Sigmoid colon (tissue), 7 donors: ENCODE data around the gene EMC7. TPM values are rescaled to one million over a fixed set of nuclear protein-coding genes. Genes with fewer than 3 reads are reported as not detected.

Experiments
- DNase-seq: peaks from one replicate; pipeline ENCODE4 v3.0.0-alpha.2; 2019
- H3K27ac ChIP-seq, 4 donors: fragments of 200-600 bp; sonication (generic); one replicate each; pipeline ENCODE4 v1.5.1; 2016 to 2019; ENCODE audit warnings: mild to moderate bottlenecking in 1 of 4
- H3K27me3 ChIP-seq, 3 donors: fragments of 200-600 bp; sonication (generic); one replicate each; pipeline ENCODE4 v1.5.1; 2019; ENCODE audit warnings: mild to moderate bottlenecking in 1 of 3
- H3K36me3 ChIP-seq, 4 donors: fragments of 200-600 bp; sonication (generic); one replicate each; pipeline ENCODE4 v1.5.1; 2016 to 2019
- H3K4me1 ChIP-seq, 4 donors: fragments of 200-600 bp; sonication (generic); one replicate each; pipeline ENCODE4 v1.5.1; 2017 to 2019
- H3K4me3 ChIP-seq, 4 donors: fragments of 200-600 bp; sonication (generic); one replicate each; pipeline ENCODE4 v1.5.1; 2017 to 2019; ENCODE audit warnings: mild to moderate bottlenecking in 2 of 4, moderate library complexity in 1 of 4
- H3K9me3 ChIP-seq, 4 donors: fragments of 200-600 bp in 3 of 4; sonication (generic) in 3 of 4; one replicate each; pipeline versions ENCODE4 v1.5.1 to v1.6.1; 2013 to 2019
- EP300 ChIP-seq, 4 donors: sonication (generic); formaldehyde crosslinking; IDR thresholded peaks; one replicate each; pipeline ENCODE4 v1.6.1; 2017; ENCODE audit warnings: antibody characterized with exemption in 4 of 4
- POLR2A ChIP-seq, 2 donors: fragments of 450-650 bp; IDR thresholded peaks; one replicate each; pipeline ENCODE4 v1.6.1; 2016; ENCODE audit warnings: antibody characterized with exemption in 2 of 2, mild to moderate bottlenecking in 2 of 2, moderate library complexity in 2 of 2
- POLR2AphosphoS5 ChIP-seq, 4 donors: sonication (generic); formaldehyde crosslinking; IDR thresholded peaks; one replicate each; pipeline ENCODE4 v1.6.1; 2017; ENCODE audit warnings: antibody characterized with exemption in 4 of 4
- WGBS, 2 donors: extraction: QIAGEN DNeasy Blood & Tissue Kit; methylation state at CpG; one replicate each; pipeline ENCODE4 v1.1.7; 2013; 5-methylcytosine and 5-hydroxymethylcytosine counted together
- intact Hi-C: fragments of 100-400 bp; cut with DNase I; formaldehyde crosslinking; loops from one replicate; pipeline ENCODE4 v1.15.1; 2023
- polyA plus RNA-seq, 3 donors: library from polyadenylated mRNA; stranded (reverse); fragments of 200-250 nt; gene quantifications; one replicate each; pipeline ENCODE4 v1.2.3, GENCODE V29; 2013
- total RNA-seq, 4 donors: library from RNA; depleted of rRNA; stranded (reverse); fragments of >200 nt; gene quantifications; one replicate each; pipeline ENCODE4 v1.1.0, GENCODE V29; 2016
- TF ChIP-seq, protein P1 (sequence below), 4 experiments: fragments of 450-650 bp in 3 of 4; fragments of 200-600 bp in 1 of 4; IDR thresholded peaks; one replicate each; pipeline ENCODE4 v1.5.1; 2016 to 2019; ENCODE audit warnings: antibody characterized with exemption in 4 of 4, mild to moderate bottlenecking in 3 of 4, moderate library complexity in 2 of 4
- donor health status: healthy with polysubstance abuse.
- donor health status: Bipolar disorder and iron deficiency.
- donor health status: healthy.

The EMC7 gene
- total and polyA plus RNA-seq, 7 donors, result 15.0 to 75.8 (median 46.0) TPM

DNA sequence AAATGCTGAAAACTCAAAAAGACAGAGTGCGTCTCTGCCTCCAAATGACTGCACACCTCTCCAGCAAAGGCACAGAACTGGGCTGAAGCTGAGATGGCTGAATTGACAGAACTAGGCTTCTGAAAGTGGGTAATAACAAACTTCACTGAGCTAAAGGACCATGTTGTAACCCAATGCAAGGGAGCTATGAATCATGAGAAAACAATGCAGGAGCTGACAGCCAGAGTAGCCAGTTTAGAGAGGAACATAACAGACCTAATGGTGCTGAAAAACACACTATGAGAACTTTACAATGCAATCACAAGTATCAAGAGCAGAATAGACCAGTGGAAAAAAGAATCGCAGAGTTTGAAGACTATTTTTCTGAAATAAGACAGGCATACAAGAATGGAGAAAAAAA, 52.5 kb downstream of the EMC7 start:
- Histone ChIP-seq H3K27me3 (no peaks in the 10 kb centered on the region), H3K36me3 (no peaks in the 10 kb centered on the region), H3K4me3 (no peak overlapping the region), H3K9me3 (peaks cover 0 to 3% (median 2%) of the 10 kb centered on the region in 4 donors), H3K4me1 (no peaks in the 10 kb centered on the region), H3K27ac (no peak overlapping the region)
- TF ChIP-seq, protein P1, sequence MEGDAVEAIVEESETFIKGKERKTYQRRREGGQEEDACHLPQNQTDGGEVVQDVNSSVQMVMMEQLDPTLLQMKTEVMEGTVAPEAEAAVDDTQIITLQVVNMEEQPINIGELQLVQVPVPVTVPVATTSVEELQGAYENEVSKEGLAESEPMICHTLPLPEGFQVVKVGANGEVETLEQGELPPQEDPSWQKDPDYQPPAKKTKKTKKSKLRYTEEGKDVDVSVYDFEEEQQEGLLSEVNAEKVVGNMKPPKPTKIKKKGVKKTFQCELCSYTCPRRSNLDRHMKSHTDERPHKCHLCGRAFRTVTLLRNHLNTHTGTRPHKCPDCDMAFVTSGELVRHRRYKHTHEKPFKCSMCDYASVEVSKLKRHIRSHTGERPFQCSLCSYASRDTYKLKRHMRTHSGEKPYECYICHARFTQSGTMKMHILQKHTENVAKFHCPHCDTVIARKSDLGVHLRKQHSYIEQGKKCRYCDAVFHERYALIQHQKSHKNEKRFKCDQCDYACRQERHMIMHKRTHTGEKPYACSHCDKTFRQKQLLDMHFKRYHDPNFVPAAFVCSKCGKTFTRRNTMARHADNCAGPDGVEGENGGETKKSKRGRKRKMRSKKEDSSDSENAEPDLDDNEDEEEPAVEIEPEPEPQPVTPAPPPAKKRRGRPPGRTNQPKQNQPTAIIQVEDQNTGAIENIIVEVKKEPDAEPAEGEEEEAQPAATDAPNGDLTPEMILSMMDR (IDR thresholded peaks at IDR 0.05), result no peak
- TF ChIP-seq EP300 (IDR thresholded peaks at IDR 0.05) (no peak), POLR2AphosphoS5 (IDR thresholded peaks at IDR 0.05) (no peak), POLR2A (IDR thresholded peaks at IDR 0.05) (no peak)
- intact Hi-C loops, result no loop called here
- 95 to 97% methylated on average over 2 of the region's 2 CpGs for WGBS, 2 donors
- no peak for DNase-seq

DNA sequence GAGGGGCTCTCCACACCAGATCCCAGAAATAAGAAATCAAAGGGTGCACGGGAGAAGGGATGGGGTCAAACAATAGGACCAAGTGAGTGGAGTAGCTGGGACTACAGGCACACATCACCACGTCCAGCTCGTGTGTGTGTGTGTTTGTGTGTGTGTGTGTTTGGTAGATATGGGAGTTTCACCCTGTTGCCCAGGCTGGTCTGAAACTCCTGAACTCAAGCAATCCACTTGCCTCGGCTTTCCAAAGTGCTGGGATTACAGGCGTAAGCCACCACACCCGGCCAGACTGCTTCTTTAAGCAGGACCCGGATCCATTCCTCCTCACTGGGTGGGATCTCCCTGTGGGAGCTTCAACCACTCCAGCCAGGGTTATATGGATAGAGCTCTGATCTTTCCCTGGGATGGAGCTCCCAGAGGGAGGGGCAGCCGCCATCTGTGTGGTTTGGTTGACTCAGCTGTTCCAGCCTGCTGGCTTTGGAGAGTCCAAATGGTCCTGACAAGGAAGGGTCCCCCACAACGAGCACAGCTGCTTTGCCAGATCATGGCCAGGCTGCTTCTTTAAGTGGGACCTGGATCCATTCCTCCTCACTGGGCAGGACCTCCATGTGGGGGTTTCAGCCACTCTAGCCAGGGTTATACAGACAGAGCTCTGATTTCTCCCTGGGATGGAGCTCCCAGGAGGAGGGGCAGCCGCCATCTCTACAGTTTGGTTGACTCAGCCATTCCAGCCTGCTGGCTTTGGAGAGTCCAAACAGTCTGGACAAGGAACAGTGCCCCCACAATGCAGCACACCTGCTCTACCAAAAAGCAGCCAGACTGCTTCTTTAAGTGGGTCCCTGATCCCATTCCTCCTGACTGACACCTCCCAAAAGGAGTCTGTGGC, 53.5 kb downstream of the EMC7 start:
- Histone ChIP-seq H3K27ac (no peak overlapping the region), H3K4me1 (no peaks in the 10 kb centered on the region), H3K36me3 (no peaks in the 10 kb centered on the region), H3K9me3 (peaks cover 0 to 3% (median 2%) of the 10 kb centered on the region in 4 donors), H3K27me3 (no peaks in the 10 kb centered on the region), H3K4me3 (no peak overlapping the region)
- TF ChIP-seq, protein P1 (IDR thresholded peaks at IDR 0.05), result no peak
- TF ChIP-seq POLR2AphosphoS5 (IDR thresholded peaks at IDR 0.05), result no peak
- no peak for TF ChIP-seq POLR2A (IDR thresholded peaks at IDR 0.05)
- no peak for TF ChIP-seq EP300 (IDR thresholded peaks at IDR 0.05)
- 88 to 89% methylated on average over 10 of the region's 10 CpGs for WGBS, 2 donors
- intact Hi-C loops, result no loop called here
- DNase-seq, result no peak

DNA sequence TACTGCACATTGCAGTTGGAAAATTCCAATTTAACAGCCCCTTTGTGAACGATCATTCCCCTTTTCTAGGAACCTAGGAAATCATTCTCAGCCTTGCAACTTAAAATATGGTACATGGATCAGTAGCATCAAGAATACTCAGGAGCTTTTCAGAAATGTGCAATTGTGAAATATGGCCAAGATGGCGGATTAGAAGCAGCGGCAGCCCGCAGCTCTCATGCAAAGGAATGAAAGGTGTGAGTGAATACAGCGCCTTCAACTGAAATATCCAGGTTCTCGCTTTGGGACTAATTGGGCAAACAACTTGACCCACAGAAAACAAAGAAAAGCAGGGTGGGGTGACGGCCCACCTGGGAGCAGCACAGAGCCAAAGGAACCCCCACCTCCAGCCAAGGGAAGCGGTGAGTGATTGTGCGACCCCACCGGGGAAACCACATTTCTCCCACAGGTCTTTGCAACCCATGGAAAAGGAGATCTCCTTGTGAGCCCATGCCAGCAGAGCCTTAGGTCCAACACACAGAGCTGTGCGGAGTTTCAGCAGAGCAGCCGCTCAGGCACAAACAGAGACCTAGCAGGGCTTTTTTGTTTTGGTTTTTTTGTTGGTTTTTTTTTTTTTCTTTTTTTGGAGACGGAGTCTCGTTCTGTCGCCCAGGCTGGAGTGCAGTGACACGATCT, 55.1 kb downstream of the EMC7 start:
- no peaks in the 10 kb centered on the region for H3K36me3 ChIP-seq
- TF ChIP-seq, protein P1 (IDR thresholded peaks at IDR 0.05), result no peak
- no peak for TF ChIP-seq POLR2AphosphoS5 (IDR thresholded peaks at IDR 0.05)
- H3K9me3 ChIP-seq, result peaks cover 0 to 3% (median 1%) of the 10 kb centered on the region in 4 donors
- no peak for DNase-seq
- no peak overlapping the region for H3K4me3 ChIP-seq
- intact Hi-C loops, result no loop called here
- no peak overlapping the region for H3K27ac ChIP-seq
- no peaks in the 10 kb centered on the region for H3K27me3 ChIP-seq
- H3K4me1 ChIP-seq, result no peaks in the 10 kb centered on the region
- 92 to 94% methylated on average over 16 of the region's 16 CpGs for WGBS, 2 donors

DNA sequence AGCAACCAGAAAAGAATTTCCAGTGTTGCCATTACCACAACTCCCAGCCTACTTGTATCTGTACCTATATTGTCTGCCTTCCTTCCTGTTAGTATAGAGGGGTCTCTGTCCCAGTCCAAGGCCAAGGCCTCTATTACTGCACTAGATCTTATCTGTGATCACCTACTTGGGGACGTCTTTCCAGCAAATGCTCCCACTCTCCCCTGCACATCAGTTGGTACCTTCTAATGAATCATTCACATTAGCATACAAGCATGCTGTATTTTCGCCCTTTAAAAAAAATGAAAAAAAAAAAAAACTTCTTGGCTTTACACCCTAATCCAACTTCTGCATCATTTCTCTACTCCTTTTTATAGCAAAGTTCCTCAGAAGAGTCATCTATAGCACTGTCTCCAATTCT, 57.8 kb downstream of the EMC7 start:
- peaks cover 0 to 11% (median 4%) of the 10 kb centered on the region in 4 donors for H3K4me1 ChIP-seq
- H3K4me3 ChIP-seq, result no peak overlapping the region
- H3K27me3 ChIP-seq, result no peaks in the 10 kb centered on the region
- H3K27ac ChIP-seq, result no peak overlapping the region
- no peak for TF ChIP-seq EP300 (IDR thresholded peaks at IDR 0.05)
- H3K36me3 ChIP-seq, result no peaks in the 10 kb centered on the region
- no peaks in the 10 kb centered on the region for H3K9me3 ChIP-seq
- WGBS, 2 donors, result 81 to 92% methylated on average over 2 of the region's 2 CpGs
- no peak for DNase-seq
- intact Hi-C loops, result no loop called here

DNA sequence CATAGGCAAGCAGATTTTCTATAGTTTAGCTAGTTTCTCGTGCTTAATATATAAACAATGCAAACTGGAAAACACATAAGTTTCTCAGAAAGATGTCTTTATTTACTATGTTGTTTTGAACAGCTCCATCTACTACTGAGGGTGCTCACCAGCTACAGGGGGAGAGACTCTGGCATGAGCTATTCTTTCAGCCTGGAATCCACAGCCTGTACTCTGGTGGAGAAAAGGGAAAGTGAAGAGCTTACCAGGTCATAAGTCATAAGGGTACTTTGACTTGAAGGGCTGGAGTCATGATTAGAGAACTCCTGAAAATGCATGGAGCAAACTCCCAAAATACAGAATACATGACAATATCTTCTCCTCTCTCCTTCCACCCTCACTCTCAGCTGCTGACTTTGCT, 58.3 kb downstream of the EMC7 start:
- TF ChIP-seq EP300 (IDR thresholded peaks at IDR 0.05), result no peak
- TF ChIP-seq, protein P1 (IDR thresholded peaks at IDR 0.05), result no peak
- TF ChIP-seq POLR2AphosphoS5 (IDR thresholded peaks at IDR 0.05), result no peak
- no peak for TF ChIP-seq POLR2A (IDR thresholded peaks at IDR 0.05)
- intact Hi-C loops, result no loop called here
- Histone ChIP-seq H3K4me1 (peaks cover 0 to 11% (median 4%) of the 10 kb centered on the region in 4 donors), H3K4me3 (no peak overlapping the region), H3K9me3 (no peaks in the 10 kb centered on the region), H3K27ac (no peak overlapping the region), H3K36me3 (no peaks in the 10 kb centered on the region), H3K27me3 (no peaks in the 10 kb centered on the region)
- no peak for DNase-seq
- 77 to 83% methylated on average over 1 of the region's 1 CpG for WGBS, 2 donors
